GM12878 (cell line): Measurements from ENCODE around the gene OSBPL5. TPM values are rescaled to one million over a fixed set of nuclear protein-coding genes. Genes with fewer than 3 reads are reported as not detected.

Experiments used
- ATAC-seq: fragments of 200-7000 bp; cut with Tn5 transposase; 3 replicates; pipeline ENCODE4 v1.9.1; 2020; ENCODE audit warnings: mild to moderate bottlenecking, moderate library complexity
- BruUV-seq: library from RNA; stranded (reverse); fragments of 400-500 nt; replicated peaks from 2 replicates; lab custom pipeline; 2021; lab: Mats Ljungman, UMichigan
- CTCF ChIA-PET: fragments of 300-600 bp; sonication (Branson Sonifier 250); formaldehyde crosslinking; extraction: SDS; loops from one replicate; lab custom pipeline; 2021; ENCODE audit warnings: inconsistent platforms; lab: Yijun Ruan, JAX
- POLR2A ChIA-PET: fragments of 350-600 bp; formaldehyde crosslinking; extraction: SDS; loops from one replicate; lab custom pipeline; 2021; ENCODE audit warnings: inconsistent platforms; lab: Charles Lee
- RAD21 ChIA-PET: fragments of 300-600 bp; sonication (Branson Sonifier 250); formaldehyde crosslinking; loops from one replicate; lab custom pipeline; 2023; ENCODE audit warnings: antibody characterized with exemption; ENCODE audit not compliant: unreplicated experiment; lab: Charles Lee
- SMC1A ChIA-PET: fragments of 300-600 bp; sonication (Branson Sonifier 250); formaldehyde crosslinking; loops from one replicate; lab custom pipeline; 2023; ENCODE audit not compliant: unreplicated experiment, uncharacterized antibody; lab: Charles Lee
- DNase-seq: peaks from one replicate; pipeline ENCODE4 v3.0.0-alpha.2; 2011; ENCODE audit warnings: low read depth, low spot score
- FAIRE-seq: peaks from 3 replicates; lab custom pipeline; 2011; peaks lifted over from hg19 to GRCh38; lab: Jason Lieb, UNC
- H2AFZ ChIP-seq: 2 replicates; pipeline ENCODE4 v1.6.0; 2011; ENCODE audit warnings: low read depth, low read length, control low read depth; ENCODE audit not compliant: control insufficient read depth
- H3K27ac ChIP-seq: 2 replicates; pipeline ENCODE4 v1.5.1; 2011; ENCODE audit warnings: control low read depth; ENCODE audit not compliant: control insufficient read depth, insufficient read depth
- H3K27me3 ChIP-seq, 2 experiments: replicated peaks in 1 of 2; 2 replicates each; pipeline versions ENCODE4 v1.6.0 to v1.6.1; 2011; ENCODE audit warnings: low read length in 1 of 2; ENCODE audit not compliant: control insufficient read depth in 2 of 2, insufficient read depth in 2 of 2
- H3K36me3 ChIP-seq, 2 experiments: 2 replicates each; pipeline ENCODE4 v1.5.1; 2011; ENCODE audit warnings: low read length in 1 of 2; ENCODE audit not compliant: control insufficient read depth in 2 of 2, insufficient read depth in 2 of 2
- H3K4me1 ChIP-seq: 2 replicates; pipeline ENCODE4 v1.6.1; 2011; ENCODE audit warnings: mild to moderate bottlenecking, low read length, moderate library complexity, mixed read lengths; ENCODE audit not compliant: control insufficient read depth, insufficient read depth
- H3K4me2 ChIP-seq: 2 replicates; pipeline ENCODE4 v1.6.0; 2011; ENCODE audit warnings: control low read depth; ENCODE audit not compliant: control insufficient read depth, insufficient read depth
- H3K4me3 ChIP-seq: fragments of 200-600 bp; sonication (generic); 2 replicates; pipeline ENCODE4 v1.5.1; 2016
- H3K79me2 ChIP-seq: 2 replicates; pipeline ENCODE4 v1.6.0; 2011; ENCODE audit warnings: low read length; ENCODE audit not compliant: control insufficient read depth, insufficient read depth
- H3K9ac ChIP-seq: 2 replicates; pipeline ENCODE4 v1.8.0; 2011; ENCODE audit warnings: low read length, control low read depth, mixed read lengths; ENCODE audit not compliant: control insufficient read depth, insufficient read depth
- H3K9me3 ChIP-seq: replicated peaks from 3 replicates; pipeline ENCODE4 v1.5.1; 2011; ENCODE audit warnings: mild to moderate bottlenecking, low read length; ENCODE audit not compliant: control insufficient read depth, insufficient read depth
- H4K20me1 ChIP-seq: 2 replicates; pipeline ENCODE4 v1.6.0; 2011; ENCODE audit not compliant: control insufficient read depth, insufficient read depth
- BACH1 ChIP-seq: fragments of 450-650 bp; IDR thresholded peaks from 2 replicates; pipeline ENCODE4 v1.6.1; 2017; ENCODE audit warnings: mild to moderate bottlenecking, borderline replicate concordance
- DPF2 ChIP-seq: fragments of 450-650 bp; IDR thresholded peaks from 2 replicates; pipeline ENCODE4 v1.6.1; 2017; ENCODE audit warnings: mild to moderate bottlenecking
- MYC ChIP-seq: IDR thresholded peaks from 2 replicates; pipeline ENCODE4 v1.6.1; 2011; ENCODE audit warnings: mild to moderate bottlenecking, low read length, moderate library complexity, inconsistent platforms; ENCODE audit not compliant: insufficient read depth, insufficient replicate concordance, insufficient read length, severe bottlenecking
- NFXL1 ChIP-seq: fragments of 450-650 bp; IDR thresholded peaks from 2 replicates; pipeline ENCODE4 v1.6.1; 2017; ENCODE audit warnings: antibody characterized with exemption, mild to moderate bottlenecking, borderline replicate concordance
- NFYB ChIP-seq: IDR thresholded peaks from 2 replicates; pipeline ENCODE4 v1.6.1; 2011; ENCODE audit warnings: low read depth, mild to moderate bottlenecking, low read length, improper control_type of control experiment, moderate library complexity; ENCODE audit not compliant: insufficient read depth
- POU2F2 ChIP-seq: IDR thresholded peaks from 3 replicates; pipeline ENCODE4 v1.6.1; 2011; ENCODE audit warnings: low read depth, mild to moderate bottlenecking, low read length, borderline replicate concordance
- RB1 ChIP-seq: fragments of 450-650 bp; formaldehyde crosslinking; IDR thresholded peaks from 2 replicates; pipeline ENCODE4 v1.6.1; 2017; ENCODE audit warnings: mild to moderate bottlenecking, borderline replicate concordance
- SUPT20H ChIP-seq: IDR thresholded peaks from 2 replicates; pipeline ENCODE4 v1.6.1; 2011; ENCODE audit warnings: low read depth, mild to moderate bottlenecking, low read length, moderate library complexity, borderline replicate concordance; ENCODE audit not compliant: control insufficient read depth
- WGBS: methylation state at CpG from one replicate; pipeline ENCODE4 v1.1.6; 2016; ENCODE audit warnings: low lambda C conversion rate; ENCODE audit not compliant: insufficient replicate concordance, insufficient coverage; ENCODE audit errors: missing lambda C conversion rate; 5-methylcytosine and 5-hydroxymethylcytosine counted together
- in situ Hi-C: fragments of 300-500 bp; cut with MboI; formaldehyde crosslinking; loops from 9 replicates; pipeline ENCODE4 v1.14.3; 2018; ENCODE audit warnings: mixed read lengths
- intact Hi-C: fragments of 100-400 bp; cut with micrococcal nuclease; formaldehyde crosslinking; loops from one replicate; pipeline ENCODE4 v1.14.2; 2022; ENCODE audit not compliant: unreplicated experiment
- polyA plus RNA-seq, 11 experiments: library from polyadenylated mRNA; depleted of rRNA in 4 of 11; unstranded in 6 of 11; stranded (reverse) in 5 of 11; fragments of >200 nt; fragmentation: Nextera tagmentation in 4 of 11; fragmentation: Illumina TruSeq in 1 of 11; extraction: Ambion mirVana in 4 of 11; extraction: Trizol in 1 of 11; gene quantifications; 1 replicate in 1 of 11; 2 replicates in 10 of 11; pipeline versions ENCODE4 v1.2.1 to v1.2.3, GENCODE V29; 2011 to 2016; ENCODE audit warnings: inconsistent platforms in 2 of 11, missing spikeins in 2 of 11, low read depth in 1 of 11
- total RNA-seq, 4 experiments: library from RNA; depleted of rRNA in 3 of 4; stranded (reverse); fragments of >200 nt in 3 of 4; fragmentation: Illumina TruSeq in 1 of 4; extraction: Trizol in 1 of 4; gene quantifications; 2 replicates each; pipeline versions ENCODE4 v1.2.1 to v1.2.3, GENCODE V29; 2013 to 2021
- TF ChIP-seq, protein P1 (sequence below): fragments of 450-650 bp; IDR thresholded peaks from 2 replicates; pipeline ENCODE4 v1.6.1; 2017; ENCODE audit warnings: low read depth, mild to moderate bottlenecking, moderate library complexity
- TF ChIP-seq, protein P2 (sequence below): IDR thresholded peaks from 2 replicates; pipeline ENCODE4 v1.6.1; 2011; ENCODE audit warnings: borderline replicate concordance, low read depth, mild to moderate bottlenecking, moderate library complexity, mixed read lengths, low read length; ENCODE audit not compliant: insufficient read depth; ENCODE audit errors: extremely low read length
- TF ChIP-seq, protein P3 (sequence below): fragments of 450-650 bp; IDR thresholded peaks from 2 replicates; pipeline ENCODE4 v1.6.1; 2017; ENCODE audit warnings: mild to moderate bottlenecking
- TF ChIP-seq, protein P4 (sequence below): fragments of 450-650 bp; formaldehyde crosslinking; IDR thresholded peaks from 2 replicates; pipeline ENCODE4 v1.4.0; 2020; ENCODE audit warnings: mild to moderate bottlenecking, moderate library complexity

Gene OSBPL5
- total and polyA plus RNA-seq, 10 of the 15 experiments (the other 5 are each of a cell fraction or from before 2014, with no cell fraction given): not detected

DNA sequence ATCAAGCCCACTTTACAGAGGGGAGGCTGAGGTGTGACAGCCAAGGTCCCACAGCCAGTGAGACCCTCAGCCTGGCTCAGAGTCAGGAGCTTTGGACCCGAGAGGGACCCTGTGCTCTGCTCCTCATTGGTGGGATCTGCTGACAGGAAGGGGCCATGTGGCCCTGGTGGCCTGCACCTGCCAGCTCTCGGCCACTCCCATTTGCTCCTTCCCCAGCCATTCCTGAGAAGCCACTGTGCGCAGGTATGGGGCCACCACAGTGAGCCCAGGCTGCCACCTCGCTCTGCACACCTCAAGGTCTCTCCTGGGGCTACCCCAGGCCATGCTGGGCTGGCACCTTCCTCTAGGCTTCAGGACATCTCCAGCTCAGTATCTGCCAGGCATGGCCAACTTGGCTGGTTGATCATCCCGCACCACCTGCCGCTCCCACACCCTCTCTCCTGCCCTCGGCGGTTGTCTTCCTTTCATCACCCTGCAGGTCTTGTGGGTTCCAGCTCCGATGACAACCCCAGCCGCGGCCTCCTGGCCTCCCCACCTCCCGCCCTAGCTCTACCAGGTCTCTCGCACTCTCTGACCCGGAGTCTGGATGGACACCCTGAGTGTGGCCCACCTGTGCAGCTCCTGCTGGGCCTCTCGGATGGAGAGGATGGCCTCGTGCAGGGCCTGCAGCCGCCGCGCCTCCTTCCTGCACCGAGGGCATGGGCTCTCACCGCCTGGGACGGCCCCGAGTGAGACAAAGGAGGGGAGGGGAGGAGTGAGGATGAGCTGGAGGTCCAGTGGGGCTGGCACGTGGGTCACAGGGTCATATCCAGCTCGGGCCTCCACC is 75.7 kb downstream of the OSBPL5 start (continued):
- TF ChIP-seq, protein P1, sequence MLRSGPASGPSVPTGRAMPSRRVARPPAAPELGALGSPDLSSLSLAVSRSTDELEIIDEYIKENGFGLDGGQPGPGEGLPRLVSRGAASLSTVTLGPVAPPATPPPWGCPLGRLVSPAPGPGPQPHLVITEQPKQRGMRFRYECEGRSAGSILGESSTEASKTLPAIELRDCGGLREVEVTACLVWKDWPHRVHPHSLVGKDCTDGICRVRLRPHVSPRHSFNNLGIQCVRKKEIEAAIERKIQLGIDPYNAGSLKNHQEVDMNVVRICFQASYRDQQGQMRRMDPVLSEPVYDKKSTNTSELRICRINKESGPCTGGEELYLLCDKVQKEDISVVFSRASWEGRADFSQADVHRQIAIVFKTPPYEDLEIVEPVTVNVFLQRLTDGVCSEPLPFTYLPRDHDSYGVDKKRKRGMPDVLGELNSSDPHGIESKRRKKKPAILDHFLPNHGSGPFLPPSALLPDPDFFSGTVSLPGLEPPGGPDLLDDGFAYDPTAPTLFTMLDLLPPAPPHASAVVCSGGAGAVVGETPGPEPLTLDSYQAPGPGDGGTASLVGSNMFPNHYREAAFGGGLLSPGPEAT: no peak
- no peak for TF ChIP-seq NFXL1
- TF ChIP-seq NFYB: no peak
- no peak for TF ChIP-seq MYC
- TF ChIP-seq POU2F2: no peak
- no peak for TF ChIP-seq SUPT20H
- TF ChIP-seq RB1: no peak

DNA sequence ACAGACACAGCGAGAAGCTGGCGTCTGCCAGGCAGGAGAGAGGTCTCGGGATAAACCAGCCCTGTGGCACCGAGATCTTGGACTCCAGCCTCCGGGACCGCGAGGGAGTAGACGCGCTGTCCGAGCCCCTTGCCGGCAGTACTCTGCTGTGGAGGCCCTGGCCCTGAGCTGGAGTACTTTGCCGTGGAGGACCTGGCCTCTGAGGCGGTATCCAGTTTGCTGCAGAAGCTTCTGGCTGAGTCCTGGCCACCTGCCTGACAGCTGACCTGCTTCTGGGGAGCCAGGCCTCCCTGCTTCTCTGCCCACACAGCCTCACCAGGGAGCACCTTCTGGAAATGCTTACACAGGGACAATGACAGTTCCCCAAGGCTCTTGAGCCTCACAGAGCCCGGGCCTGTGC is 76.3 kb downstream of the OSBPL5 start:
- Histone ChIP-seq H3K27ac (no peak overlapping the region), H3K9me3 (no peaks in the 10 kb centered on the region), H3K36me3 (no peaks in the 10 kb centered on the region), H3K4me1 (no peaks in the 10 kb centered on the region), H4K20me1 (no peaks in the 10 kb centered on the region), H3K4me2 (no peak overlapping the region), H3K79me2 (no peaks in the 10 kb centered on the region), H3K4me3 (no peak overlapping the region), H3K9ac (no peak overlapping the region), H2AFZ (no peak overlapping the region), H3K27me3 (no peaks in the 10 kb centered on the region)
- BruUV-seq: no TSS peak
- ChIA-PET POLR2A (no interaction called here), SMC1A (interaction anchor here (1.3 to 6.2 kb wide), 3 partner anchors 38 to 113 kb away, joined by 4 to 52 read pairs (median 47); no protein-coding TSS in a partner anchor), CTCF (interaction anchor here (0.5 to 5.8 kb wide), 6 partner anchors 38 to 158 kb away, joined by 3 to 143 read pairs (median 28); no protein-coding TSS in a partner anchor), RAD21 (interaction anchor here (0.5 to 3.8 kb wide), 3 partner anchors 38 to 101 kb away, joined by 4 to 58 read pairs (median 51); no protein-coding TSS in a partner anchor)
- FAIRE-seq (no peak), DNase-seq (no peak), ATAC-seq (no peak)
- in situ Hi-C loops: no loop called here
- intact Hi-C loops: no loop called here
- WGBS: 57% methylated on average over 12 of the region's 14 CpGs
- TF ChIP-seq, protein P2, sequence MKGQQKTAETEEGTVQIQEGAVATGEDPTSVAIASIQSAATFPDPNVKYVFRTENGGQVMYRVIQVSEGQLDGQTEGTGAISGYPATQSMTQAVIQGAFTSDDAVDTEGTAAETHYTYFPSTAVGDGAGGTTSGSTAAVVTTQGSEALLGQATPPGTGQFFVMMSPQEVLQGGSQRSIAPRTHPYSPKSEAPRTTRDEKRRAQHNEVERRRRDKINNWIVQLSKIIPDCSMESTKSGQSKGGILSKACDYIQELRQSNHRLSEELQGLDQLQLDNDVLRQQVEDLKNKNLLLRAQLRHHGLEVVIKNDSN: no peak
- no peak for TF ChIP-seq BACH1
- TF ChIP-seq, protein P3, sequence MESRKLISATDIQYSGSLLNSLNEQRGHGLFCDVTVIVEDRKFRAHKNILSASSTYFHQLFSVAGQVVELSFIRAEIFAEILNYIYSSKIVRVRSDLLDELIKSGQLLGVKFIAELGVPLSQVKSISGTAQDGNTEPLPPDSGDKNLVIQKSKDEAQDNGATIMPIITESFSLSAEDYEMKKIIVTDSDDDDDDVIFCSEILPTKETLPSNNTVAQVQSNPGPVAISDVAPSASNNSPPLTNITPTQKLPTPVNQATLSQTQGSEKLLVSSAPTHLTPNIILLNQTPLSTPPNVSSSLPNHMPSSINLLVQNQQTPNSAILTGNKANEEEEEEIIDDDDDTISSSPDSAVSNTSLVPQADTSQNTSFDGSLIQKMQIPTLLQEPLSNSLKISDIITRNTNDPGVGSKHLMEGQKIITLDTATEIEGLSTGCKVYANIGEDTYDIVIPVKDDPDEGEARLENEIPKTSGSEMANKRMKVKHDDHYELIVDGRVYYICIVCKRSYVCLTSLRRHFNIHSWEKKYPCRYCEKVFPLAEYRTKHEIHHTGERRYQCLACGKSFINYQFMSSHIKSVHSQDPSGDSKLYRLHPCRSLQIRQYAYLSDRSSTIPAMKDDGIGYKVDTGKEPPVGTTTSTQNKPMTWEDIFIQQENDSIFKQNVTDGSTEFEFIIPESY: no peak
- TF ChIP-seq, protein P4, sequence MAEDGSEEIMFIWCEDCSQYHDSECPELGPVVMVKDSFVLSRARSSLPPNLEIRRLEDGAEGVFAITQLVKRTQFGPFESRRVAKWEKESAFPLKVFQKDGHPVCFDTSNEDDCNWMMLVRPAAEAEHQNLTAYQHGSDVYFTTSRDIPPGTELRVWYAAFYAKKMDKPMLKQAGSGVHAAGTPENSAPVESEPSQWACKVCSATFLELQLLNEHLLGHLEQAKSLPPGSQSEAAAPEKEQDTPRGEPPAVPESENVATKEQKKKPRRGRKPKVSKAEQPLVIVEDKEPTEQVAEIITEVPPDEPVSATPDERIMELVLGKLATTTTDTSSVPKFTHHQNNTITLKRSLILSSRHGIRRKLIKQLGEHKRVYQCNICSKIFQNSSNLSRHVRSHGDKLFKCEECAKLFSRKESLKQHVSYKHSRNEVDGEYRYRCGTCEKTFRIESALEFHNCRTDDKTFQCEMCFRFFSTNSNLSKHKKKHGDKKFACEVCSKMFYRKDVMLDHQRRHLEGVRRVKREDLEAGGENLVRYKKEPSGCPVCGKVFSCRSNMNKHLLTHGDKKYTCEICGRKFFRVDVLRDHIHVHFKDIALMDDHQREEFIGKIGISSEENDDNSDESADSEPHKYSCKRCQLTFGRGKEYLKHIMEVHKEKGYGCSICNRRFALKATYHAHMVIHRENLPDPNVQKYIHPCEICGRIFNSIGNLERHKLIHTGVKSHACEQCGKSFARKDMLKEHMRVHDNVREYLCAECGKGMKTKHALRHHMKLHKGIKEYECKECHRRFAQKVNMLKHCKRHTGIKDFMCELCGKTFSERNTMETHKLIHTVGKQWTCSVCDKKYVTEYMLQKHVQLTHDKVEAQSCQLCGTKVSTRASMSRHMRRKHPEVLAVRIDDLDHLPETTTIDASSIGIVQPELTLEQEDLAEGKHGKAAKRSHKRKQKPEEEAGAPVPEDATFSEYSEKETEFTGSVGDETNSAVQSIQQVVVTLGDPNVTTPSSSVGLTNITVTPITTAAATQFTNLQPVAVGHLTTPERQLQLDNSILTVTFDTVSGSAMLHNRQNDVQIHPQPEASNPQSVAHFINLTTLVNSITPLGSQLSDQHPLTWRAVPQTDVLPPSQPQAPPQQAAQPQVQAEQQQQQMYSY: no peak
- TF ChIP-seq DPF2: no peak
